Liver (tissue), 9 donors: ENCODE measurements around the gene BLID. TPM values are rescaled to one million over a fixed set of nuclear protein-coding genes. Genes with fewer than 3 reads are reported as not detected.

Experiments
- DNase-seq: peaks from one replicate; pipeline ENCODE4 v3.0.0-alpha.2; 2017; ENCODE audit warnings: low spot score
- H3K27ac ChIP-seq, 2 donors: one replicate each; pipeline ENCODE4 v1.7.0; 2013; ENCODE audit warnings: inconsistent platforms in 2 of 2, low read length in 2 of 2, control low read depth in 1 of 2, low read depth in 1 of 2, mild to moderate bottlenecking in 1 of 2
- H3K27me3 ChIP-seq, 4 donors: one replicate each; pipeline versions ENCODE4 v1.6.1 to v1.7.0; 2013; ENCODE audit warnings: low read length in 3 of 4, inconsistent platforms in 1 of 4, mild to moderate bottlenecking in 1 of 4, moderate library complexity in 1 of 4; ENCODE audit not compliant: control insufficient read depth in 4 of 4, insufficient read depth in 4 of 4
- H3K36me3 ChIP-seq, 4 donors: one replicate each; pipeline versions ENCODE4 v1.6.1 to v1.7.0; 2013; ENCODE audit warnings: low read length in 3 of 4, mild to moderate bottlenecking in 3 of 4, low read depth in 1 of 4, moderate library complexity in 1 of 4; ENCODE audit not compliant: control insufficient read depth in 4 of 4, insufficient read depth in 3 of 4
- H3K4me1 ChIP-seq, 4 donors: one replicate each; pipeline versions ENCODE4 v1.6.1 to v1.7.0; 2013; ENCODE audit warnings: low read length in 3 of 4, mild to moderate bottlenecking in 3 of 4, moderate library complexity in 1 of 4; ENCODE audit not compliant: control insufficient read depth in 4 of 4, insufficient read depth in 4 of 4
- H3K4me3 ChIP-seq, 3 donors: one replicate each; pipeline versions ENCODE4 v1.6.1 to v1.7.0; 2013; ENCODE audit warnings: low read length in 3 of 3, control low read depth in 1 of 3, low read depth in 1 of 3, mild to moderate bottlenecking in 1 of 3
- H3K9ac ChIP-seq, 2 donors: one replicate each; pipeline ENCODE4 v1.7.0; 2013; ENCODE audit warnings: low read length in 2 of 2, mild to moderate bottlenecking in 2 of 2, moderate library complexity in 2 of 2, control low read depth in 1 of 2, low read depth in 1 of 2
- H3K9me3 ChIP-seq, 4 donors: one replicate each; pipeline versions ENCODE4 v1.6.1 to v1.7.0; 2013; ENCODE audit warnings: low read length in 3 of 4; ENCODE audit not compliant: control insufficient read depth in 4 of 4
- ATF3 ChIP-seq: IDR thresholded peaks from 2 replicates; pipeline ENCODE4 v1.6.1; 2016; ENCODE audit warnings: antibody characterized with exemption
- CTCF ChIP-seq: fragments of 150-350 bp; IDR thresholded peaks from 2 replicates; pipeline ENCODE4 v1.5.1; 2017; ENCODE audit warnings: improper control_type of control experiment, low read depth, low read length; ENCODE audit not compliant: missing input control
- EGR1 ChIP-seq, 2 donors: IDR thresholded peaks; 2 replicates each; pipeline ENCODE4 v1.6.1; 2016 to 2018; ENCODE audit warnings: antibody characterized with exemption in 2 of 2, low read depth in 2 of 2
- FOXA1 ChIP-seq: IDR thresholded peaks from 2 replicates; pipeline ENCODE4 v1.6.1; 2016; ENCODE audit warnings: antibody characterized with exemption
- FOXA2 ChIP-seq: IDR thresholded peaks from 2 replicates; pipeline ENCODE4 v1.6.1; 2016; ENCODE audit warnings: antibody characterized with exemption
- GABPA ChIP-seq, 2 donors: IDR thresholded peaks in 1 of 2; conservative IDR thresholded peaks in 1 of 2; 2 replicates each; pipeline ENCODE4 v1.6.1; 2016; ENCODE audit warnings: antibody characterized with exemption in 2 of 2, mild to moderate bottlenecking in 1 of 2, moderate library complexity in 1 of 2
- HNF4A ChIP-seq, 2 donors: conservative IDR thresholded peaks; 2 replicates each; pipeline ENCODE4 v1.6.1; 2016; ENCODE audit warnings: antibody characterized with exemption in 2 of 2, mild to moderate bottlenecking in 2 of 2
- HNF4G ChIP-seq: IDR thresholded peaks from 2 replicates; pipeline ENCODE4 v1.6.1; 2016; ENCODE audit warnings: antibody characterized with exemption
- JUND ChIP-seq, 2 donors: IDR thresholded peaks; 2 replicates each; pipeline ENCODE4 v1.6.1; 2016; ENCODE audit warnings: antibody characterized with exemption in 2 of 2
- MAX ChIP-seq: IDR thresholded peaks from 2 replicates; pipeline ENCODE4 v1.6.1; 2016; ENCODE audit warnings: antibody characterized with exemption
- NR2F2 ChIP-seq: IDR thresholded peaks from 2 replicates; pipeline ENCODE4 v1.6.1; 2016; ENCODE audit warnings: antibody characterized with exemption
- RAD21 ChIP-seq, 2 donors: IDR thresholded peaks; 2 replicates each; pipeline ENCODE4 v1.6.1; 2016; ENCODE audit warnings: antibody characterized with exemption in 2 of 2, mild to moderate bottlenecking in 2 of 2
- REST ChIP-seq: IDR thresholded peaks from 2 replicates; pipeline ENCODE4 v1.6.1; 2016; ENCODE audit warnings: antibody characterized with exemption, mild to moderate bottlenecking
- RXRA ChIP-seq, 2 donors: IDR thresholded peaks; 2 replicates each; pipeline ENCODE4 v1.6.1; 2017 to 2018; ENCODE audit warnings: antibody characterized with exemption in 2 of 2, mild to moderate bottlenecking in 1 of 2
- SP1 ChIP-seq: IDR thresholded peaks from 2 replicates; pipeline ENCODE4 v1.6.1; 2018; ENCODE audit warnings: antibody characterized with exemption, mild to moderate bottlenecking
- TAF1 ChIP-seq: conservative IDR thresholded peaks from 2 replicates; pipeline ENCODE4 v1.6.1; 2016; ENCODE audit warnings: antibody characterized with exemption, mild to moderate bottlenecking
- YY1 ChIP-seq: IDR thresholded peaks from 2 replicates; pipeline ENCODE4 v1.6.1; 2016; ENCODE audit warnings: antibody characterized with exemption, mild to moderate bottlenecking
- ZBTB33 ChIP-seq: IDR thresholded peaks from 2 replicates; pipeline ENCODE4 v1.6.1; 2016; ENCODE audit warnings: antibody characterized with exemption
- WGBS: extraction: QIAGEN DNeasy Blood & Tissue Kit; methylation state at CpG from one replicate; pipeline ENCODE4 v1.1.7; 2013; 5-methylcytosine and 5-hydroxymethylcytosine counted together
- polyA plus RNA-seq, 2 donors: library from polyadenylated mRNA; stranded (reverse) in 1 of 2; unstranded in 1 of 2; fragments of 200-250 nt in 1 of 2; fragments of >200 nt in 1 of 2; fragmentation: Nextera tagmentation in 1 of 2; extraction: Ambion mirVana in 1 of 2; gene quantifications; one replicate each; pipeline versions ENCODE4 v1.2.1 to v1.2.3, GENCODE V29; 2013 to 2015
- total RNA-seq, 2 donors: library from RNA; depleted of rRNA; stranded (reverse); fragments of >200 nt; gene quantifications; one replicate each; pipeline ENCODE4 v1.2.3, GENCODE V29; 2014
- donor health status: healthy.
- donor health status: healthy.
- donor health status: healthy.
- donor health status: healthy.
- donor health status: healthy.

The BLID gene
- total and polyA plus RNA-seq, 4 donors = 0.18 to 0.84 (median 0.33) TPM; not detected in 1

GRCh38 chr11:122154994-122155393 is 39.0 kb upstream of the BLID start:
- H3K27ac ChIP-seq = no peak overlapping the region
- no peaks in the 10 kb centered on the region for H3K27me3 ChIP-seq
- 96% methylated on average over 1 of the region's 1 CpG for WGBS
- H3K4me1 ChIP-seq = no peaks in the 10 kb centered on the region
- no peaks in the 10 kb centered on the region for H3K9me3 ChIP-seq
- TF ChIP-seq JUND (IDR thresholded peaks at IDR 0.05) = no peak
- no peak for TF ChIP-seq HNF4A (conservative IDR thresholded peaks at IDR 0.05)
- no peak for TF ChIP-seq ZBTB33
- no peak for TF ChIP-seq RXRA (IDR thresholded peaks at IDR 0.05)
- no peak for TF ChIP-seq ATF3
- no peak for TF ChIP-seq GABPA (IDR thresholded peaks at IDR 0.05 in 1 of 2, conservative IDR thresholded peaks at IDR 0.05 in 1 of 2)
- no peak for TF ChIP-seq FOXA2
- no peak for TF ChIP-seq CTCF
- no peak for TF ChIP-seq TAF1
- no peak for TF ChIP-seq YY1
- no peak for TF ChIP-seq MAX
- no peak for TF ChIP-seq REST
- no peak for TF ChIP-seq FOXA1
- no peak for TF ChIP-seq SP1
- no peak for TF ChIP-seq EGR1 (IDR thresholded peaks at IDR 0.05; ENCODE audit: low read depth in 2 of 2)
- TF ChIP-seq HNF4G = no peak
- no peak for TF ChIP-seq RAD21 (IDR thresholded peaks at IDR 0.05)
- no peak for TF ChIP-seq NR2F2
- no peak for DNase-seq
- no peaks in the 10 kb centered on the region for H3K36me3 ChIP-seq
- no peak overlapping the region for H3K9ac ChIP-seq
- no peak overlapping the region for H3K4me3 ChIP-seq
